HG03442 (cell line): ENCODE measurements around the gene ZNF518A.

Experiments
- ATAC-seq: cut with Tn5 transposase; IDR thresholded peaks from one replicate; pipeline ENCODE4 v1.9.1; 2021; ENCODE audit warnings: mild to moderate bottlenecking, moderate library complexity; ENCODE audit not compliant: unreplicated experiment

Gene ZNF518A, protein sequence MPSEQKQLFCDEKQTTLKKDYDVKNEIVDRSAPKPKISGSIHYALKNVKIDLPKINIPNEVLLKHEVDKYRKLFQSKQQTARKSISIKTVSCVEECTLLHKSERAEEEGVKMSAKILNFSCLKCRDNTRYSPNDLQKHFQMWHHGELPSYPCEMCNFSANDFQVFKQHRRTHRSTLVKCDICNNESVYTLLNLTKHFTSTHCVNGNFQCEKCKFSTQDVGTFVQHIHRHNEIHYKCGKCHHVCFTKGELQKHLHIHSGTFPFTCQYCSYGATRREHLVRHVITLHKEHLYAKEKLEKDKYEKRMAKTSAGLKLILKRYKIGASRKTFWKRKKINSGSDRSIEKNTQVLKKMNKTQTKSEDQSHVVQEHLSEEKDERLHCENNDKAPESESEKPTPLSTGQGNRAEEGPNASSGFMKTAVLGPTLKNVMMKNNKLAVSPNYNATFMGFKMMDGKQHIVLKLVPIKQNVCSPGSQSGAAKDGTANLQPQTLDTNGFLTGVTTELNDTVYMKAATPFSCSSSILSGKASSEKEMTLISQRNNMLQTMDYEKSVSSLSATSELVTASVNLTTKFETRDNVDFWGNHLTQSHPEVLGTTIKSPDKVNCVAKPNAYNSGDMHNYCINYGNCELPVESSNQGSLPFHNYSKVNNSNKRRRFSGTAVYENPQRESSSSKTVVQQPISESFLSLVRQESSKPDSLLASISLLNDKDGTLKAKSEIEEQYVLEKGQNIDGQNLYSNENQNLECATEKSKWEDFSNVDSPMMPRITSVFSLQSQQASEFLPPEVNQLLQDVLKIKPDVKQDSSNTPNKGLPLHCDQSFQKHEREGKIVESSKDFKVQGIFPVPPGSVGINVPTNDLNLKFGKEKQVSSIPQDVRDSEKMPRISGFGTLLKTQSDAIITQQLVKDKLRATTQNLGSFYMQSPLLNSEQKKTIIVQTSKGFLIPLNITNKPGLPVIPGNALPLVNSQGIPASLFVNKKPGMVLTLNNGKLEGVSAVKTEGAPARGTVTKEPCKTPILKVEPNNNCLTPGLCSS (N-terminal part only)

DNA sequence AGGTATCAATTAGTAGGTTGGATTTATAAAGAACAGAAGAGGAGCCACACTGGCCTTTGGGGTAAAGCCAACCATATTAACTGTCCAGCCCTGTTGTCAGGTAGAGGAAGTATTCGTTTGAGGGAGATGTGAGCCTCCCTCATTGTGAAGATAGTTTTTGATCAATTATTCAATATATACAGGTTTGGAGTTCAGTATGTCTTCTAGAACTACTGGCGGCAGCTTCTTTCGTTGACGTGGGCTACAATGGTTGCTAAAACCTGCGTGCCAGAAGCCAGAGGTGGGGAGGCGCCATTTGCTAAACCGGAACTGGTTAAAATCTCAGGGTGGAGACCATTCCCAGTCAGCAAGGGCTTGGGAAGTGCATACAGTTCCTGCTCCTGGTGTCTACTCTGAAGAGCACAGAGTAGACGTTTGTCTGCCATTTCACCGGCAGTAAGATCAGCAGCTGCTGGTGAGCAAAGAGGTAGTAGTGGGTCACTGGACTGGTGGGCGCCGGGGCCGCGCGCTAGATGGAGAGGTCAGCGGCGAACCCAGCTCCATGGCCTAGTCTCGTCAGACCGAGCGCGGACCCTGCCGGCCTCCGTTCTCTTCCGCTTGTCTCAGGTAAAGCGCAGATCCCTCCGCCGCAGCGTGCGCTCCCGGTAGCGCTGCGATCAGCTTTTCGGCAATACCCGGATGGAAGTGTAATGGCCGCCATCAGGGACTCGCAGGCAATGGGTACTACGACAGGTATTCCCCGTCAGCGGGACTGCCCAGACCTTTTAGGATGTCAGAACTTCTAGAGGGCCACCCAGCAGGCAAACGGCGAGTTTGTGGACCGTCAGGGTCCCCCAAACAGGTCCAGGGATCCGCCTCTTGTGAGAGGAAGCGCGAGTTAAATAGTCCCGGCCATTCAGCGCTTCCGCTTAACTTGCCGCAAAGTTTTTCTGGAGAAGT is at the start of gene ZNF518A:
Gene ZNF518A (plus strand): TSS at position 911 of the 939 bp plus-strand sequence. CDS start 26,026 bp downstream, outside the sequence.
- ATAC-seq: peak; percentile 83

DNA sequence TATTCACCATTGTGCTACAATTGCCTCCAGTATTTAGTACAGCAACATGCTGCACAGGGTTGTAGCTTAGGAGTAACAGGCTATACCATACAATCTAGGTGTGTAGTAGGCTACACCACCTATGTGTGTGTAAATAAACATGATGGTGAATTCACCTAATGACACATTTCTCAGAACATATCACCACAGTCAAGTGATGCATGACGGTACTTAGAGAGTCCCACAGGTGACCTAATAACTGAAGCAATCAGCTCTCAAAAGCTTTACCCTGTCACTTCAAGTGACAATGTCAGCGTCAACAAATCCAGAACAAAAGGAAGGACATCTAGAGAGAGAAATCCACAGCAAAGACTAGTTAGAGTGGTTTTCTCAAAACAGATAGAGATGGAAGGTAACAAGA is 47.9 kb upstream of the ZNF518A start:
- no peak for ATAC-seq

DNA sequence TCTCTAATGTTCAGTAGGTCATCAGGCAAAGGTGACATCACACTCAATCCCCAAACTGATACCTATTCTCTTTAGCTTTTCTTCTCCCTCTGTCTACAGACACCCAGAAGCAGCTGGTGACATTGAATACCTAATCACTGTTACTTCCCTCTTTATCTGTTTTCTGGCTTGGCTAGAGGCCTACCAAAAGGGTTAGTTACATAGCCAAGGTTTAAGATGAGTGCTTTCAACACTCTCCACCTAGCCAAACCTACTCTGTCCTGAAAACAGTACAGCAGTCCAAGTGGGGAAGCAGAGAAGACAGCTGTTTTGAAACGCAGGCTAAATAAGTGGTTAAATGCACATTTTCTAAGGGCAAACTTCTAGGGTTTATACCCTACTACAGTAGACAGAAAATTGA is 47.3 kb upstream of the ZNF518A start:
- ATAC-seq: no peak

DNA sequence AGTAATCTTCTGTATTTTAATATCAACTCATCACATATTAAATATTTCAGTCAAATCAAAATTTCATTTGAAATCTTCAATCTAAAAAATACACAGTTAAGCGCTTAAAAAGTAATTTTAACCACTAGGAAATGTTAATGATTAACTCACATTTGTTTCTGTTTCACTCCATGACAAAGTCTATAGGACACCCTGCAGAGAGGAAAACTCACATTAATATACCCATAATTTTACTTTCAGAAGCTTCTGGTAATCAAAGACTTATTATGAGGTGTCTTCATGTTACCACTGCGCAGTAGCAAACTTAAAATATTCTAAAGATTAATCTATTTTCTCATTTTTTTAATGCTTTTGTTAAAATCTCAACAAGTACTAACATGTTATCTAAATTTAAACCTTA is 41.0 kb upstream of the ZNF518A start:
- ATAC-seq: no peak

DNA sequence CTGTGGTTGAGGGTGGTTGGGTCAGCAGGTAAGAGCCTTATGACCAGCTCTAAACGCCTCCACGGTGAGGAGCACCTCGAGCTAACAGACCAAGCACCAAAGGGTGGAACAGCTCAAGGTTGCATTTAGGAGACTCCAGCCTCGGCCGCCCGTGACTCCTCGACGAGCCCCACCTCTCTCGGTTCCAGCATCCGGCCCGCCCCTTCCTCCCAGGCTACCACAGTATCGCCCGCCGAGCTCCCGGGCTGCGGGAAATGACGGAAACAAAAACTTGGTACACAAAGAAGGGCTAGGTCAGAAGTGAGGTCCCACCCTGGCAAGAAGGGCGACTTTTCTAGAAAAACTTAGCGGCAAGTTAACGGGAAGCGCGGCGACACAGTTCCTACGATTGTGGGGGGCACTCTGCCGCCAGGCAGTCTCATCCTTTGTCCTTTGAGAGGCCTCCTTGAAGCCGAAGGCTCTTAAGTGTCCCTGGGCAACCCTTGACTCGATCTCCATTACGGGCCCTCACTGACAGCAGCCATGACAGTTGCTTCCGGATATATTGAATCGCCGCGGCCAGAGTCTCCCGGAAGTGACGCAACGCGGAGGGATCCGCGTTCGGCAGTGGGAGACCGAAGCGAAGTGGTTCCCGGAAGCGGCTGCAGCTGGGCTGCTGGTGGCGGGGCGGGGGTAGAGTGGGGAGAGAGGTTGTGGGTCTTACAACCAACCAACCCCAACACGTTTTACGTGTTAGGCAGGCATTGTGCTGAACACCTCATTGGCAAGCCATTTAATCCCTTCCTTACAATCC is 40.2 kb upstream of the ZNF518A start:
- ATAC-seq: peak; percentile 87

DNA sequence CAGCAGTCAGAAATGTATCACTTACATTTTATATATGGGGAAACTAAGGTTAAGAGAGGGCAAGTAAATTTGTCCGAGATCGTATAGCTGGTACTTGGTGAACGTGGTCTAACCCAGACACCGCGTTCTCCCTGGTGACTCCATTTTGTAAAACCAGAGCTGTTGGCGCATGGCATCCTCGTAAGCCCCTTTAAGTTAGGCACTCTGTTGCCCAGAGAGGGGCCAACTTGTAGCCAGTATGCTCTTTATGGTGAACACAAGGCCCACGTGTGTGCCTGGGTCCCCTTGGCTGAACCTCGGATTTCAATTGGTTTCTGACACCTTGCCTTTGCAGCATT is 39.7 kb upstream of the ZNF518A start:
- no peak for ATAC-seq

DNA sequence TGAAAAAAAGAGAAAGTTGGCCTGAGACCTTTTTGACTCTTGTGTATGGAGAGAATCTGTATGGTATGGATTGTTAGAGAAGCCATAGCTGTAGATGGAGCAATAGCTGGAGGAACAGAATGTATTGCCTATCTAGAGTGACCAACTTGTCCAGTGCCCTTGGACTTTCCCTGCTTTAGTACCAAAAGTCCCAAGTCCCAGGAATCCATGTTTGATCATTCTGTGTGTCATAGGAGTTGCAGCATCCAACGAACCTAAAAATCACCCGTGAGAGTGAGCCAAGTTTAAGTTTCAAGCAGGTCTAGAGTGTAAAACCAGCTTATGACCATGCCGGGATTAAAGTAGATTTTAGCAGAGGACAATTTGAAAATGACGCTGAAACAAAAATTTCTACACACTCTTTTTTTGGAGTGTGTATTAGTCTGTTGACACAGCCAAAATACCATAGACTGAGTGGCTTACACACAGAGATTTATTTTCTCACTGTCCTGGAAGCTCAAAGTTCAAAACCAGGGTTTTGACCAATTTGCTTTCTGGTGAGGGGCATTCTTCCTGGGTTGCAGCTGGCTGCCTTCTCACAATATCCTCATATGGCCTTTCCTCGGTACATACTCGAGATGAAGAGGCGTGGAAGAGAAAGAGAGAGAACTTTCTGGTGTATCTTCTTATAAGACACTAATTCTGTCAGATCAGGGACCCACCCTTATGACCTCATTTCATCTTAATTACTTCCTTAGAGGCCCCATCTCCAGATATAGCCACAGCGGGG is 36.9 kb upstream of the ZNF518A start:
- no peak for ATAC-seq

DNA sequence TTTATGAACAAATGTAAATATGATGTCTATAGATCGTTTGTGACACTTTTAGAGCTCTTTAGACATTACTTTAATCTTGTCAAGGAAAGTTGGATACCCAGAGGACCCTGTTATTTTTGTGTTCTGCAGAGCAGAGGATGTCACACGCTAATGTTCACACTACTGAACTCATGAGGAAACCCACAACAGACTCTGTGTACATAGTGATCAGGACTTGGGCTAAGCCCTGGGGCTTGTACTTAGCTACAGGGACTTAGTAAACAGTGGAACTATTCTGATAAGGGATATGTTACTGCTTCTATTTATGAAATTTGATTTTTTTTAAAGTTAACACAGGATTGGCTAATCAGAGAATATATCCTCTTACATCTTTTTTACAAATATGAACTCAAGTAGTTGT is 36.1 kb upstream of the ZNF518A start:
- no peak for ATAC-seq

DNA sequence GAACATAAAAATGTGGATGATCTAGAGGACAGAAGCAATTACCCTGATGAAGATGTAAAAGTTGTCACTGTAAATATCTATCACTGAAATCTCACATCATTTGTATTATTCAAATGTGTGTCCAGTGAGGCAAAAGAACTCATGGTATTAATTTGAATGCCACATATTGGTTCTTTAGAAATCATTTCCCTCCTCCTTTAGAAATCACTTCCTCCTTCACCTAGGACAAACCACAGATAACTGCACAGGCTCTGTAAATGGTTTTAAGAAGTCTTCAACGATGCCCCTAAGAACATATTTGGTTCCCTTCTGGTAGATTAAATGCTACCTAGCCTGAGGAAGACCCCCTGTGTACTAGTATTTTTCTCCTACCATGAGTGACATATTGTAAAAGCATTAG is 33.1 kb upstream of the ZNF518A start:
- ATAC-seq: no peak

DNA sequence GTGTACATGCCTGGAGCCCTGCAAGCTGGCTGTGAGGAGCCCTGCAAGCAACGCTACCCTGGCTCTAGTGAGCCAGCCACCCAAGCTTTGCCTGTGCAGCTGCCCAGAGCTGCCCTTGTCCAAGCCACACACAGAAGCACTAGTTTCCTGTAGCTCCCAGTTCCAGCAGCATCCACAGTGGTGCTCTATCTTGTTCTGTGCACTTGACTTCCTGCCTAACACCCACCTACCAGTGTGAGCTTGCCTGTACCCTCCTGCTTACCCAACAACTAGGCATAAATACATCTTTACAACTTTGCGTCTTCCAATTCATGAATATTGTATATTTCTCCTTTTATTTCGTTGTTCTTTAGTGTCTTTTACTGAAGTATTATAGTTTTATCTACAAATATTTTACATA is 32.2 kb upstream of the ZNF518A start:
- no peak for ATAC-seq

DNA sequence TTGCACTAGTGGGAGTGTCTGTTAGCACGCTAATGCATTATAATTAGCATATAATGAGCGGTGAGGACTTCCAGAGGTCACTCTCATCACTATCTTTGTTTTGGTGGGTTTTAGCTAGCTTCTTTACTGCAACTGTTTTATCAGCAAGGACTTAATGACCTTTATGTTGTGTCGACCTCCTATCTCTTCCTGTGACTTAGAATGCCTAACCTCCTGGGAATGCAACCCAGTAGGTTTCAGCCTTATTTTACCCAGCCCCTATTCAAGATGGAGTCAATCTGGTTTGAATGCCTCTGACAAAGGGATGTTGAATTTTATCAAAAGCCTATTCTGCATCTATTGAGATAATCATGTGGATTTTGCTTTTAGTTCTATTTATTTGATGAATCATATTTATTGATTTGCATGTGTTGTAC is 22.5 kb upstream of the ZNF518A start:
- ATAC-seq: no peak

DNA sequence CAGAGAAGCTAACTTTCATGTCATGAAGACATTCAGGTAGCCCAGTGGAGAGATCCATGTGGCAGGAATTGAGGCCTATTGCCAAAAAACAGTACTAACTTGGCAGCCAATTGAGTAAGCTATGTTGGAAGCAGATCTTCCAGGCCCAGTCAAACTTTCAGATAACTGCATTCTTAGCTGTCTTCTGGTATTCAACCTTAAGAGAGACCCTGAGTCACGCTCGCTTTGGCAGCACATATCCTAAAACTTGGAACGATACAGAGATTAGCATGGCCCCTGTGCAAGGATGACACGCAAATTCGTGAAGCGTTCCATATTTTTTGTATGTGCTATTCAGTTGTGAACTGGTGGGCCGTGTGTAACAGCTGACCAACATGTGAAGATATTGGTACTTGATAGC is 17.6 kb upstream of the ZNF518A start:
- no peak for ATAC-seq

DNA sequence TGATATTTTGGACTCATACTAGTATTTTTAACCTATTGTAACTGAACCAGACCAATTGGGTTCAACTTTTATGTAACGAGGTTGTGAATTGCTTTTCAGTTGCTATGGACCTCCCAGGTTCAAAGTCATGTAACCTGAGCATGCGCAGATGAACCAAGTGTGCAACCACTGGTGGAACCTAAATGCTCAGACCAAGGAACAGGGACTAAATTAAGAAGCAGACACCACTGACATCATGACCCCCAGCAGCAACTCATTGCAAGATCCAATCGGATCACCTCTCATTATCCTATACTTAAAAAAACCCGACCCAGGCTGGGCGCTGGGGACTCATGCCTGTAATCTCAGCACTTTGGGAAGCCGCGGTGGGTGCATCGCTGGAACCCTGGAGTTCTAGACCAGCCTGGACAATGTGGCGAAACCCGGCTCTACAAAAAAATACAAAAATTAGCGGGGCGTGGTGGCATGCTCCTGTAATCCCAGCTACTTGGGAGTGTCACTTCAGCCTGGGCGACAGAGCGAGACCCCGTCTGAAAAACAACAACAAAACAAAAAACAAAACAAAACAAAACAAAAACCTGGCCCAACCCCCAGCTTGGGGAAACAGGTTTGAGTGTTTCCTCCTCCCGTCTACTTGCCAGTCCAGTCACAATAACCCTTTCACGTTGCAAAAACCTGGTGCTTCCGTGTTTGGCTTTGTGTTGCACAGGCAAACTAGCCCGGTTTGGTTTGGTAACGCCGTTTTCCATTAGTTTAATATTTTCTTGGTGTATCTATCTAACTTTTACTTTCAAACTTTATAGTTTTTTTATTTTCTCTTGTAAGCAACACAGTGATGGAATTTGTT is 11.3 kb upstream of the ZNF518A start:
- no peak for ATAC-seq

DNA sequence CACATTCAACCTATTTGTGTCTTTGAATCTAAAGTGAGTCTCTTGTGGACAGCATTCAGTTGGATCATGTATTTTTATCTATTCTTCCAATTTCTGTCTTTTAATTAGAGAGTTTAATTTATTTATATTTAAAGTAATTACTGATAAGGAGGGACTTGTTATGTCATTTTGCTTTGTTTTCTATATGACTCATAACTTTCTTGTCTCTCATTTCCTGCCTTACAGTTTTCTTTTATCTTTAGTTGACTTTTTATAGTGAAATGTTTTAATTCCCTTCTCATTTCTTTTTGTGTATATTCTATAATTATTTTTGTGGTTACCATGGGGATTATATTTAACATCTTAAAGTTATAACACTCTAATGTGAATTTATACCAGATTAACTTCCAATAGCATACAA is 7.3 kb upstream of the ZNF518A start:
- no peak for ATAC-seq

DNA sequence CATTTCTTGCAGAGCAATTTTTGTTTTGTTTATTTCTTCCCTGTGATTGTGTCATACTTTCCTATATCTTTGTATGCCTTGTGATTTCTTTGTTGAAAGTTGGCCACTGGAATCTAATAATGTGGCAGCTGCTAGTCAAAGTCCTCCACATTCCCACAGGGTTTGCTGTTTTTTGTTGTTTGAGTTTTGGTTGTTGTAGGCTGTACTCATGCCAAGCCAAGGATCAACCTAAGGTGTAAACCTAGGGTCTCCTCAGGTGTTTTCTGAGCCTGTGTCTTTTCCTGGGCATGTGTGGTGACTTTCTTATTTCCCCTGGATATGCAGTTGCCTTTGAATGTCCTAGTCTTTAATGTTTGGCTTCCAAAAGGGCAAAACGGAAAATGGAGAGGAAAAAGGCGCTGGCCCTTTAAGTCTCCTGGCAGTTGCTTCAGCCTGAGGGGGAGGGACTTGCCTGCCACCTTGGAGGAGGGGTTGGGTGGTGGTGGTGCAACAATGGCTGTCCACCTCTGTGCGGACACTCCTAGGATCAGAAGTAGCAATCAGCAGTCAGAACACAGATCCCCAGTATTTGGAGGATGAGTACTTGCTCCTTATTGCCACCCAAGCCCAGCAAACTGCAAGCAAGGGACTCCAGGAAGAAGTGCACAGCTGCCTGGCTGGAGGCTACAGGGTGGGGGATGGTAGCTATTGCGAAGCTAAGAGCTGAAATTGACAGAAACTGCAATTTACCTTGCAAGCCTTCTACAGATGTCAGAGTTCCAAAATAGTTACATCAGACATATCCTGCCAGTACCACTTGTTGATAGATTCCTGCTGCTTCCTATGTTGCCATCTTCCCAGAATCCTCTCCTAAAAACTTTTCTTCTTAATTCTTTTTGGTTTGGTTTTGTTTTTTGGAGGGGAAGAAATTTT is 5.6 kb upstream of the ZNF518A start:
- ATAC-seq: no peak

DNA sequence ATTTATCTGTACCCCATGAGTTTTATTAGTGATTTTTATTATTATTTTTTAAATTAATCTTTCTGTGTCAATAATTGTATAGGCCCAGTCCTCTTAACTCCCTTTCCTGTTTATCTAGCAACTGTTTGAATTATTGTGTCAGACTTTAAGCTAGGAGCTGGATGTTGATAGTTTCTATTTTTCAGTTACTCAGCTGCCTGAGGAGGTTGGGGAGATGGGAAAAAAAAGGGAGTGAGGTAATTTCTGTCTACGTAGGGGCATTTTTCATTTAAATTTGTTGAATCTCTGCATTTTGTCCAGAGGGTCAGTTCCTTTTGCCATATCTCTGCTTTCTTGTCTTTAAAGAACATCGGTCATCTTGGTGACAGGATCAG is 5.0 kb upstream of the ZNF518A start:
- ATAC-seq: no peak

DNA sequence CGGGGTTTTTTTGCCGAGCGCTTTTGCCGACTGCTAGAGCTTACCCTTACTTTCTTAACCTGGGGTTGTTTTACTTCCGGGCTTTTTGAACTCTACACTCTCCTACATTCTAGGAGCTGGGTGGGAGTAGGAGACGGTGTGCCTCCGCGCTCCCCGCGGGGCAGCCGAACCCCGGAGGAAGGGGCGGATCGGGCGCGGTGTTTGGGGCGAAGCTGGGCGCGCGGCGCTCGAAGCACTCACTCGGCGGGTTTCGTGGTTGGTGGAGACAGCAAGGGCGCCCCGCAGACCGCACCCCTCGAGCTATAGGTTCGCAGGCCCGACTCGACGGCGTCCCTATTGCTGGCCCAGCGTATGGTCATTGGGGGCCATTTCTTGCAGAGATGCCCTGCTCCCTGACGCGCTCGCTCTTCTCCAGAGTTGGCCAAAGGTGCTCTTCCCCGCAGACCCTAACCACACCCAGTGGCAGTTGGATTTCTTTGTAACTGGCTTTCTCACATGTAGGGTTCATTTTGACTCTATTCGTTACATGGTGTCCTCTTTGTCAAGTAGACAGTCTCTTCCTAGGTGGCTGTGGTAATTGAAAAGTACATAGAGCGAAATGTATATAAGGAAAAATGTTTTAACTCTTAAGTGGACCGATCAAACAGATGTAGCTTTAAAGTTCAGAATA is 364 bp downstream of the ZNF518A start:
- ATAC-seq: peak; percentile 63
